BE2C (cell line): ENCODE data around the gene PCIF1.
"Not testable (repeated sequence)": the region's sequence is repeated elsewhere in the genome, so short reads cannot be mapped to it uniquely, and the experiment has no call there.

ENCODE experiments used
- DNase-seq: peaks from one replicate; pipeline ENCODE4 v3.0.0-alpha.2; 2020
- H3K27me3 ChIP-seq: fragments of 250-450 bp; sonication (Bioruptor Pico); 2 replicates; pipeline ENCODE4 v1.5.1; 2020; ENCODE audit warnings: mild to moderate bottlenecking
- H3K36me3 ChIP-seq: fragments of 250-450 bp; sonication (Bioruptor Pico); 2 replicates; pipeline ENCODE4 v1.5.1; 2020; ENCODE audit warnings: mild to moderate bottlenecking
- H3K4me1 ChIP-seq: fragments of 250-450 bp; sonication (Bioruptor Pico); 2 replicates; pipeline ENCODE4 v1.5.1; 2020
- H3K4me3 ChIP-seq: 2 replicates; pipeline ENCODE4 v1.5.1; 2011; ENCODE audit warnings: low read depth, low read length
- H3K9me3 ChIP-seq: fragments of 250-450 bp; sonication (Bioruptor Pico); 2 replicates; pipeline ENCODE4 v1.5.1; 2020
- CTCF ChIP-seq: IDR thresholded peaks from 2 replicates; pipeline ENCODE4 v1.5.1; 2012; ENCODE audit warnings: mild to moderate bottlenecking, low read depth, low read length

Gene PCIF1

GRCh38 chr20:45896641-45897161 lies 37.8 kb upstream of the PCIF1 start:
- H3K4me3 ChIP-seq = no peak overlapping the region
- H3K27me3 ChIP-seq = no peaks in the 10 kb centered on the region
- no peaks in the 10 kb centered on the region for H3K4me1 ChIP-seq
- TF ChIP-seq CTCF = no peak
- H3K36me3 ChIP-seq = peaks cover 31% of the 10 kb centered on the region
- H3K9me3 ChIP-seq = no peaks in the 10 kb centered on the region
- no peak for DNase-seq

DNA sequence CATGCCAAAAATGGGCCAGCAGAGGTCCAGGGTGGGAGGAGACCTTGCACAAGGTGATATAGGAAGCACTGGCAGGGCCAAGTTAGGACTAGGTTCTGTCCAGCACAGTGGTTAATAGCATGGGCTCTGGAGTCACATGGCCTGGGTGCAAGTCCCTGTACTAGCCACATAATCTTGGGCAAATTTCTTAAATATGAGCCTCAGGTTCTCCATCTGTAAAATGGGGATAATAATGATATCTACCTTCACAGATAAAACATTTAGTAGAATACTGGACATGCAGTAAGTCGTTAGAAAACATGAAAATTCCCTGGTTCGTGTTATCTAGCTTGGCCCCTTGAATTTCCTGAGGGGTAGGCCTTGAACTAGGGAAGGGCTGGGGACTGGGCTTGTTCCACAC lies 37.2 kb upstream of the PCIF1 start:
- peaks cover 35% of the 10 kb centered on the region for H3K36me3 ChIP-seq
- no peaks in the 10 kb centered on the region for H3K27me3 ChIP-seq

GRCh38 chr20:45897692-45898091 lies 36.8 kb upstream of the PCIF1 start:
- no peaks in the 10 kb centered on the region for H3K9me3 ChIP-seq
- no peaks in the 10 kb centered on the region for H3K4me1 ChIP-seq
- no peaks in the 10 kb centered on the region for H3K27me3 ChIP-seq
- H3K4me3 ChIP-seq = no peak overlapping the region
- no peak for DNase-seq
- H3K36me3 ChIP-seq = peaks cover 32% of the 10 kb centered on the region
- no peak for TF ChIP-seq CTCF

More for the DNA sequence above, 37.2 kb upstream of the PCIF1 start:
- DNase-seq = no peak
- TF ChIP-seq CTCF = no peak
- no peaks in the 10 kb centered on the region for H3K4me1 ChIP-seq
- H3K4me3 ChIP-seq = no peak overlapping the region
- H3K9me3 ChIP-seq = no peaks in the 10 kb centered on the region

DNA sequence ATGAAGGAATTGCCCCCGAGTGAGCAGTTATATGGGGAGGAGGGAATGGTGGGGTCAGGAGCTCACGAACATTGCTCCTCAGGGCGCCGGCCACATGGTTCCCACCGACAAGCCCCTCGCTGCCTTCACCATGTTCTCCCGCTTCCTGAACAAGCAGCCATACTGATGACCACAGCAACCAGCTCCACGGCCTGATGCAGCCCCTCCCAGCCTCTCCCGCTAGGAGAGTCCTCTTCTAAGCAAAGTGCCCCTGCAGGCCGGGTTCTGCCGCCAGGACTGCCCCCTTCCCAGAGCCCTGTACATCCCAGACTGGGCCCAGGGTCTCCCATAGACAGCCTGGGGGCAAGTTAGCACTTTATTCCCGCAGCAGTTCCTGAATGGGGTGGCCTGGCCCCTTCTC lies 36.2 kb upstream of the PCIF1 start:
- no peak for DNase-seq
- no peak for TF ChIP-seq CTCF
- Histone ChIP-seq H3K27me3 (no peaks in the 10 kb centered on the region), H3K36me3 (peaks cover 28% of the 10 kb centered on the region), H3K9me3 (no peaks in the 10 kb centered on the region), H3K4me1 (no peaks in the 10 kb centered on the region), H3K4me3 (no peak overlapping the region)

DNA sequence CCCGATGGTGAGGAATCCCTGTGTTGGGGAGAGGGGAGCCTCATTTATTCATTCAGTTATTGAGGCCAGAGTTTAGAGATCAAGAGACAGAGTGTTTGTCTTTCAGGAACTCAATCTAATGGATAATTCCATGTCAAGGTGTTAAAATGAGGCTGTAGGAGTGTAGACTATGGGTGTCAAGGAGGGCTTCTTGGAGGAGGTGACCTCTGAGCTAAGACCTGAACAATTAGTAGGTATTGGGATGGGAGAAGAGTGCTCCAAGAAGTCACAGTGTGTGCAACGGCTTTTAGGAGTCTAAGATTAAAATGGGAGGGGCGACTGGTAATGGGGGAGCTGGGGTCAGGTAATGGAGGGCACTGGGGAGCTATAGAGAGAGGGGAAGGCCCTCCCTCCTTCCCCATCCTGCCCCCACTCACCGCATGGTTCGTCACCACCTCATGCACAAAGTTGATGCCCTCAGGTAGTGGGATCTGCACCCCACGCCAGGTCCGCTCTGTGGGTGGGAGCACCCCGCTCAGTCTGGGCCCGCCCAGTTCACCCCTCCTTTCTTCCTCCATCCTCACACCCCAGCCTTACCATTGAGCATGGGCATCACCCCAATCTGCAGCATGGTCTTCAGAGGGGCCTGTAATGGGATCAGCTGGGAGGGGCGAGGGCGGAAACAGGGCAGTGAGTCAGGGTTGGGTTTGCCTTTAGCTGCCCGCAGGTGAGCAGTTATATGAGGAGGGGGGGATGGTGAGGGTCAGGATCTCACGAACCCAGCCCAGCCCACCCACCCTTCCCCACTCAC lies 35.2 kb upstream of the PCIF1 start:
- H3K4me1 ChIP-seq = no peaks in the 10 kb centered on the region
- peaks cover 32% of the 10 kb centered on the region for H3K36me3 ChIP-seq
- no peaks in the 10 kb centered on the region for H3K9me3 ChIP-seq
- no peak for TF ChIP-seq CTCF
- no peaks in the 10 kb centered on the region for H3K27me3 ChIP-seq
- H3K4me3 ChIP-seq = no peak overlapping the region
- DNase-seq = no peak

GRCh38 chr20:45901332-45901731 lies 33.2 kb upstream of the PCIF1 start:
- not testable (repeated sequence) for H3K27me3 ChIP-seq, H3K4me1 ChIP-seq, DNase-seq, H3K9me3 ChIP-seq, H3K4me3 ChIP-seq
- H3K36me3 ChIP-seq = peaks cover 26% of the 10 kb centered on the region
